GM10248 (cell line): Measurements from ENCODE around the gene CX3CL1.

Experiments used
- CTCF ChIA-PET: fragments of 300-600 bp; sonication (Branson Sonifier 250); formaldehyde crosslinking; extraction: SDS; loops from one replicate; lab custom pipeline; 2021; ENCODE audit warnings: antibody characterized with exemption; lab: Yijun Ruan, JAX
- POLR2A ChIA-PET: fragments of 350-650 bp; sonication (Branson Sonifier 250); formaldehyde crosslinking; extraction: SDS; loops from one replicate; lab custom pipeline; 2020; ENCODE audit warnings: antibody characterized with exemption; lab: Yijun Ruan, JAX
- DNase-seq: peaks from one replicate; pipeline ENCODE4 v3.0.0; 2012; ENCODE audit errors: extremely low spot score
- TF ChIP-seq, protein P1 (sequence below): IDR thresholded peaks from 2 replicates; pipeline ENCODE4 v1.5.1; 2012; ENCODE audit warnings: mild to moderate bottlenecking, low read depth; ENCODE audit errors: extremely low read depth, missing control alignments, control extremely low read depth

Gene CX3CL1

GRCh38 chr16:57383276-57384247, 11.3 kb downstream of the CX3CL1 start:
- ChIA-PET POLR2A (no interaction called here), CTCF (interaction anchor here (1.1 to 4.9 kb wide), 4 partner anchors 19 to 34 kb away, joined by 3 to 29 read pairs (median 10); no protein-coding TSS in a partner anchor)
- DNase-seq = no peak
- TF ChIP-seq, protein P1, sequence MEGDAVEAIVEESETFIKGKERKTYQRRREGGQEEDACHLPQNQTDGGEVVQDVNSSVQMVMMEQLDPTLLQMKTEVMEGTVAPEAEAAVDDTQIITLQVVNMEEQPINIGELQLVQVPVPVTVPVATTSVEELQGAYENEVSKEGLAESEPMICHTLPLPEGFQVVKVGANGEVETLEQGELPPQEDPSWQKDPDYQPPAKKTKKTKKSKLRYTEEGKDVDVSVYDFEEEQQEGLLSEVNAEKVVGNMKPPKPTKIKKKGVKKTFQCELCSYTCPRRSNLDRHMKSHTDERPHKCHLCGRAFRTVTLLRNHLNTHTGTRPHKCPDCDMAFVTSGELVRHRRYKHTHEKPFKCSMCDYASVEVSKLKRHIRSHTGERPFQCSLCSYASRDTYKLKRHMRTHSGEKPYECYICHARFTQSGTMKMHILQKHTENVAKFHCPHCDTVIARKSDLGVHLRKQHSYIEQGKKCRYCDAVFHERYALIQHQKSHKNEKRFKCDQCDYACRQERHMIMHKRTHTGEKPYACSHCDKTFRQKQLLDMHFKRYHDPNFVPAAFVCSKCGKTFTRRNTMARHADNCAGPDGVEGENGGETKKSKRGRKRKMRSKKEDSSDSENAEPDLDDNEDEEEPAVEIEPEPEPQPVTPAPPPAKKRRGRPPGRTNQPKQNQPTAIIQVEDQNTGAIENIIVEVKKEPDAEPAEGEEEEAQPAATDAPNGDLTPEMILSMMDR = no peak

GRCh38 chr16:57384248-57385070, 12.2 kb downstream of the CX3CL1 start:
- TF ChIP-seq, protein P1 = no peak
- DNase-seq = no peak
- ChIA-PET POLR2A (interaction anchor here (0.6 kb wide), 1 partner anchor 24 kb away, joined by 3 read pairs; no protein-coding TSS in a partner anchor), CTCF (interaction anchor here (0.8 to 4.9 kb wide), 3 partner anchors 29 to 84 kb away, joined by 4 to 29 read pairs (median 4); no protein-coding TSS in a partner anchor)

DNA sequence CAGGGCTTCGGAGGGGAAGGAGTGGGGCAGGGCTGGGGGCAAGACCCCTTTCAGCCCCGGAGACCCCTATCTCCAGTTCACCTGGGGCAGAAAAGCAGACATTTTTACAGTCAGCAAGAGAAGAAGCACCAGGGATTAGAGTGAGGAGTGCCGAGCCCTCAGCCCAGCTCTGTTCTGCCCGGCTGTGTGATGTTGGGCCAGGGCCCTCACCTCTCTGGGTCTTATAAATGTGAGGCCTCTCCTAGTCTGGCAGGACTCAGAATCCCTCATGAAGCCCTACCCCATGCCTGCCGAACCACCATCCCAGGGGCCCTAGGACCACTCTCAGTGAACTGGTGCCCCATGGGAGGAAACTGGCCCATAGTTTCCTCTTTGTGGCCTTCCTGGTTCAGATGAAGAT, 12.8 kb downstream of the CX3CL1 start:
- TF ChIP-seq, protein P1 = no peak
- DNase-seq = no peak
- CTCF ChIA-PET = interaction anchor here (0.8 to 4.9 kb wide), 3 partner anchors 28 to 84 kb away, joined by 4 to 29 read pairs (median 4); no protein-coding TSS in a partner anchor
- POLR2A ChIA-PET = no interaction called here

- TF ChIP-seq, protein P1 = no peak
- CTCF ChIA-PET = interaction anchor here (0.7 to 4.9 kb wide), 10 partner anchors 9 to 36 kb away, joined by 3 to 29 read pairs (median 4); partner anchors contain the start of genes CCL17 and CX3CL1
- POLR2A ChIA-PET = interaction anchor here (0.7 to 1.0 kb wide), 3 partner anchors 14 to 336 kb away, joined by 3 to 4 read pairs (median 4); no protein-coding TSS in a partner anchor
- no peak for DNase-seq
Observed at GRCh38 chr16:57386381-57386951, 14.2 kb downstream of the CX3CL1 start.

DNA sequence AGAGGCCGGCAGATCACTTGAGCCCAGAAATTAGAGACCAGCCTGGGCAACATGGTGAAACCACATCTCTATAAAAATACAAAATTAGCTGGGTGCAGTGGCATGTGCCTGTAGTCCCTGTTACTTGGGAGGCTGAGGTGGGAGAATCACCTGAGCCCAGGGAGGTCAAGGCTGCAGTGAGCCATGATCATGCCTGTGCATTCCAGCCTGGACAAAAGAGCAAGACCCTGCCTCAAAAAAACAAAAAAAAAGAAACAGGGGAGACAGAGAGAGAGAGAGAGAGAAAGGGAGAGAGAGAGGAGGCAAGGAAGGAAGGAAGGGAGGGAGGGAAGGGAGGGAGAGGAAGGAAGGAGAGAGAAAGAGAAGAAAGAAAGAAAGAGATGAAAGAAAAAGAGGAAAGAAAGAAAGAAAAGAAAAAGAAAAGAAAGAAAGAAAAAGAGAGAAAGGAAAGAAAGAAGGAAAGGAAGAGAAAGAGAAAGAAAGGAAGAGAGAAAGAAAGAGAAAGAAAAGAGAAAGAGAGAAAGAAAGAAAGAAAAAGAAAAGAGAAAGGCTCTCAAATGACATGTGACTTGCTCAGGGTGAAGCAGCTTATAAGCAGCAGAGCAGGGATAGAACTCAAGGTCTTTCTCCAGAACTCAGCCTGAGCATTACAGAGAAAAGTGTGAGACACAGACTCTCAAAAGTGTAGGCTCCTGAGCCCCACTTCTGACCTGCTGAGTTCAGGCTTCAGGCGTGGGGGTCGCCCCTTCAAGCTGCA, 15.5 kb downstream of the CX3CL1 start:
- CTCF ChIA-PET = interaction anchor here (0.7 to 4.9 kb wide), 8 partner anchors 10 to 88 kb away, joined by 3 to 29 read pairs (median 6); partner anchors contain the start of genes CCL17 and CX3CL1
- no peak for DNase-seq
- POLR2A ChIA-PET = interaction anchor here (0.6 to 1.1 kb wide), 2 partner anchors 25 to 120 kb away, joined by 3 to 4 read pairs; no protein-coding TSS in a partner anchor
- TF ChIP-seq, protein P1 = no peak
